ENCODE measurements around the gene MRRF. TPM values are rescaled to one million over a fixed set of nuclear protein-coding genes. Genes with fewer than 3 reads are reported as not detected.

MRRF gene
- total and polyA plus RNA-seq, 2 of the 4 experiments (the other 2 are of a cell fraction): 32.1 to 38.0 TPM

DNA sequence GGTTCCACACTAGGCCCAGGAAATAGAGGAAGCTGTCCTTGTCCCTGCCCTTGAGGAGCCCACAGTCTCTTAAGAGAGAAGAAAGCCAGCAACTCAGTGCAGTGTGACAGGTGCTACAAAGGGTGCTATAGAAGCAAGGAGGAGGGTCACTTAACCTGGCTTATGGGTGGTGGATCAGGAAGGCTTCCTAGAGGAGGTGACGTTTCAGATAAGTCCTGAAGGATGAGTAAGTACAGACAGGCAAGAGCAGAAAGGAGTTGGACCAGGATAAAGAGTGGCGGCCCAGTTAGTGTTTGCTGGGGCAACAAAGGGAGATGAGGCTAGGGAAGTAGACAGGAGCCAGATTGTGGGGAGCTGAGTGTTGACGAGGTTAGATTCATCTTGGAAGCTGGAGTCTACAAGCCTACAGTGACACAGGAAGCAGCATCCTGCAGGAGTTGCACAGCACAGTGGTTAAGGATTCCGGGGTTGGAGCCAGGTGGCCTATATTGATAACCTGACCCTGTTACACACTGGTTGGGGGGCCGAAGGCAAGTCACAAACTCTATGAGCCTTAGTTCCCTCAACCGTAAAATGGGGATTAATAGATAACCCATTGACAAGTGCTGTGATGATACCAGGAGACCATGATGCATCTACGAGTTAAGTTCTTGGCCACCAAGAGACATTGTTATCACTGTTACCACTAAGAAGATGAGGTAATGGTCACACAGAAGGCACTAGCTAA lies 30.5 kb upstream of the MRRF start:
- Histone ChIP-seq H4K8ac (ENCODE audit: low read depth in 2 of 2, low read length in 2 of 2) (no peak overlapping the region), H3K9me3 (ENCODE audit: control insufficient read depth, insufficient read depth, low read length) (no peaks in the 10 kb centered on the region), H3K23ac (ENCODE audit: low read depth, low read length) (no peak overlapping the region), H3K56ac (ENCODE audit: extremely low read depth, insufficient read depth, low read length) (no peak overlapping the region), H3K36me3 (ENCODE audit: control insufficient read depth, insufficient read depth, low read length) (peaks cover 2% of the 10 kb centered on the region; the same call in 1 of the 2 replicates), H3K4me1 (ENCODE audit: control insufficient read depth, insufficient read depth, low read length) (no peaks in the 10 kb centered on the region), H3K27me3 (ENCODE audit: control insufficient read depth, insufficient read depth, low read length) (peaks cover 44% of the 10 kb centered on the region), H2BK15ac (ENCODE audit: low read depth, low read length) (no peak overlapping the region), H3K14ac (replicated peaks; ENCODE audit: low read depth, low read length) (no peak overlapping the region), H2AK5ac (ENCODE audit: low read depth, low read length) (no peak overlapping the region), H2BK120ac (ENCODE audit: low read depth, low read length) (no peak overlapping the region), H2BK20ac (ENCODE audit: low read depth, low read length) (no peak overlapping the region), H3K4me3 (ENCODE audit: insufficient read depth, low read depth, low read length) (no peak overlapping the region), H3K9ac (ENCODE audit: low read depth, low read length) (no peak overlapping the region), H3K4ac (ENCODE audit: low read depth, low read length) (no peak overlapping the region), H2AFZ (replicated peaks; ENCODE audit: low read length, poor library complexity) (no peak overlapping the region), H3K4me2 (ENCODE audit: low read depth, low read length) (no peak overlapping the region), H4K20me1 (ENCODE audit: insufficient read depth, low read length) (peaks cover 3% of the 10 kb centered on the region; the same call in 1 of the 2 replicates), H2BK5ac (ENCODE audit: low read depth, low read length, poor library complexity, severe bottlenecking) (no peak overlapping the region), H4K91ac (ENCODE audit: insufficient read depth, low read depth, low read length) (no peak overlapping the region), H3K79me1 (ENCODE audit: low read depth in 1 of 2, low read length in 2 of 2) (no peaks in the 10 kb centered on the region), H3K9me1 (ENCODE audit: insufficient read depth, low read length) (no peaks in the 10 kb centered on the region; the same call in 1 of the 2 replicates), H3K27ac (ENCODE audit: insufficient read depth, low read length) (no peak overlapping the region), H3K18ac (ENCODE audit: low read depth, low read length) (no peak overlapping the region), H4K5ac (ENCODE audit: low read depth, low read length) (no peak overlapping the region), H2AK9ac (replicated peaks; ENCODE audit: low read depth, low read length, poor library complexity) (no peak overlapping the region)
- dilution Hi-C loops (cut with HindIII; ENCODE audit: low sequenced_read_pairs, unreplicated experiment) (no loop called here), in situ Hi-C loops (cut with MboI; ENCODE audit: low sequenced_read_pairs) (no loop called here), intact Hi-C loops (cut with micrococcal nuclease) (loop anchor here (5.0 kb wide), 1 partner anchor 97 kb away; no protein-coding TSS in a partner anchor)
- ChIA-PET POLR2A (ENCODE audit: unreplicated experiment) (no interaction called here), CTCF (interaction anchor here (0.5 to 0.7 kb wide), 4 partner anchors 12 to 1119 kb away, joined by 3 read pairs; no protein-coding TSS in a partner anchor)
- ATAC-seq (ENCODE audit: low read depth): no peak
- TF ChIP-seq CEBPB (IDR thresholded peaks at IDR 0.05; ENCODE audit: low read depth, low read length) (no peak), BHLHE40 (IDR thresholded peaks at IDR 0.05; ENCODE audit: low read depth, low read length) (no peak), MAFK (IDR thresholded peaks at IDR 0.05; ENCODE audit: low read depth, low read length) (no peak), FOS (IDR thresholded peaks at IDR 0.05; ENCODE audit: low read depth, low read length) (no peak), MAZ (IDR thresholded peaks at IDR 0.05; ENCODE audit: borderline replicate concordance, low read depth, low read length) (no peak), RFX5 (IDR thresholded peaks at IDR 0.05; ENCODE audit: low read depth, low read length) (no peak), MXI1 (IDR thresholded peaks at IDR 0.05; ENCODE audit: borderline replicate concordance, low read depth, low read length) (no peak), NFE2L2 (IDR thresholded peaks at IDR 0.05; ENCODE audit: low read depth, low read length) (no peak), SMC3 (IDR thresholded peaks at IDR 0.05; ENCODE audit: low read depth, low read length) (no peak), RAD21 (IDR thresholded peaks at IDR 0.05; ENCODE audit: low read length) (no peak), ELK1 (IDR thresholded peaks at IDR 0.05; ENCODE audit: borderline replicate concordance, low read depth, low read length) (no peak)
- TF ChIP-seq, protein P1, sequence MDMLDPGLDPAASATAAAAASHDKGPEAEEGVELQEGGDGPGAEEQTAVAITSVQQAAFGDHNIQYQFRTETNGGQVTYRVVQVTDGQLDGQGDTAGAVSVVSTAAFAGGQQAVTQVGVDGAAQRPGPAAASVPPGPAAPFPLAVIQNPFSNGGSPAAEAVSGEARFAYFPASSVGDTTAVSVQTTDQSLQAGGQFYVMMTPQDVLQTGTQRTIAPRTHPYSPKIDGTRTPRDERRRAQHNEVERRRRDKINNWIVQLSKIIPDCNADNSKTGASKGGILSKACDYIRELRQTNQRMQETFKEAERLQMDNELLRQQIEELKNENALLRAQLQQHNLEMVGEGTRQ (IDR thresholded peaks at IDR 0.05; ENCODE audit: low read depth, low read length): no peak
- TF ChIP-seq, protein P2, sequence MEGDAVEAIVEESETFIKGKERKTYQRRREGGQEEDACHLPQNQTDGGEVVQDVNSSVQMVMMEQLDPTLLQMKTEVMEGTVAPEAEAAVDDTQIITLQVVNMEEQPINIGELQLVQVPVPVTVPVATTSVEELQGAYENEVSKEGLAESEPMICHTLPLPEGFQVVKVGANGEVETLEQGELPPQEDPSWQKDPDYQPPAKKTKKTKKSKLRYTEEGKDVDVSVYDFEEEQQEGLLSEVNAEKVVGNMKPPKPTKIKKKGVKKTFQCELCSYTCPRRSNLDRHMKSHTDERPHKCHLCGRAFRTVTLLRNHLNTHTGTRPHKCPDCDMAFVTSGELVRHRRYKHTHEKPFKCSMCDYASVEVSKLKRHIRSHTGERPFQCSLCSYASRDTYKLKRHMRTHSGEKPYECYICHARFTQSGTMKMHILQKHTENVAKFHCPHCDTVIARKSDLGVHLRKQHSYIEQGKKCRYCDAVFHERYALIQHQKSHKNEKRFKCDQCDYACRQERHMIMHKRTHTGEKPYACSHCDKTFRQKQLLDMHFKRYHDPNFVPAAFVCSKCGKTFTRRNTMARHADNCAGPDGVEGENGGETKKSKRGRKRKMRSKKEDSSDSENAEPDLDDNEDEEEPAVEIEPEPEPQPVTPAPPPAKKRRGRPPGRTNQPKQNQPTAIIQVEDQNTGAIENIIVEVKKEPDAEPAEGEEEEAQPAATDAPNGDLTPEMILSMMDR (conservative IDR thresholded peaks at IDR 0.05; ENCODE audit: low read depth, low read length): no peak
- no TSS peak for BruUV-seq (replicated peaks)
- WGBS, 2 experiments (ENCODE audit: extremely low coverage in 2 of 2, insufficient read length in 1 of 2): 77% methylated on average over 5 of the region's 7 CpGs; no CpG with 5 or more reads in 1 of the 2 experiments
- no peak for DNase-seq

Measured in IMR-90 (cell line).